Activated T-cell treated with anti-CD3 and anti-CD28 coated beads, Interleukin-2, amount 50 U/mL, for 1 hour (primary cell): ENCODE results near the gene SH2B2.

Experiments
- DNase-seq: peaks from one replicate; pipeline ENCODE4 v3.0.0-alpha.2; 2020

The SH2B2 gene

GRCh38 chr7:102268635-102269034, 18.0 kb upstream of the SH2B2 start:
- no peak for DNase-seq

GRCh38 chr7:102270178-102270887, 16.3 kb upstream of the SH2B2 start:
- DNase-seq, result no peak

- no peak for DNase-seq
Observed at GRCh38 chr7:102271158-102271798, 15.4 kb upstream of the SH2B2 start.

GRCh38 chr7:102272075-102272916, 14.4 kb upstream of the SH2B2 start:
- DNase-seq, result peak; percentile 80

- DNase-seq, result no peak
Observed at GRCh38 chr7:102272917-102273748, 13.5 kb upstream of the SH2B2 start.

- no peak for DNase-seq
Observed at GRCh38 chr7:102273749-102274712, 12.6 kb upstream of the SH2B2 start.

GRCh38 chr7:102275123-102275703, 11.5 kb upstream of the SH2B2 start:
- no peak for DNase-seq

GRCh38 chr7:102277901-102278300, 8.8 kb upstream of the SH2B2 start:
- DNase-seq, result no peak

- peak; percentile 60 for DNase-seq
Observed at GRCh38 chr7:102279537-102280400, 6.9 kb upstream of the SH2B2 start.

- DNase-seq, result no peak
Observed at GRCh38 chr7:102280521-102280920, 6.1 kb upstream of the SH2B2 start.

GRCh38 chr7:102281785-102282184, 4.9 kb upstream of the SH2B2 start:
- DNase-seq, result no peak

- no peak for DNase-seq
Observed at GRCh38 chr7:102282465-102283362, 4.0 kb upstream of the SH2B2 start.

- no peak for DNase-seq
Observed at GRCh38 chr7:102283477-102284189, 3.0 kb upstream of the SH2B2 start.

- peak; percentile 33 for DNase-seq
Observed at GRCh38 chr7:102284399-102284798, 2.3 kb upstream of the SH2B2 start.

GRCh38 chr7:102284891-102285539, 1.7 kb upstream of the SH2B2 start:
- no peak for DNase-seq

GRCh38 chr7:102285540-102286236, 980 bp upstream of the SH2B2 start:
- DNase-seq, result no peak
